HepG2 (cell line): ENCODE results near the gene LRRC3. TPM values are rescaled to one million over a fixed set of nuclear protein-coding genes. Genes with fewer than 3 reads are reported as not detected.

ENCODE experiments used
- AGO1 ChIP-seq: fragments of 200-400 bp; formaldehyde crosslinking; IDR thresholded peaks from 2 replicates; pipeline ENCODE4 v1.6.1; 2017; ENCODE audit warnings: mild to moderate bottlenecking, low read depth, low read length, moderate library complexity; ENCODE audit not compliant: poor library complexity, severe bottlenecking
- CAMTA2 ChIP-seq: sonication (generic); formaldehyde crosslinking; IDR thresholded peaks from 2 replicates; pipeline ENCODE4 v1.4.0; 2020; ENCODE audit warnings: mild to moderate bottlenecking, missing genetic modification reagents, borderline replicate concordance
- CEBPG ChIP-seq: IDR thresholded peaks from 2 replicates; pipeline ENCODE4 v1.6.1; 2016
- FOXA3 ChIP-seq: IDR thresholded peaks from 2 replicates; pipeline ENCODE4 v1.6.1; 2016; ENCODE audit warnings: missing genetic modification reagents, missing compliant biosample characterization
- GABPA ChIP-seq, 2 experiments: IDR thresholded peaks; 2 replicates each; pipeline ENCODE4 v1.6.1; 2011 to 2016; ENCODE audit warnings: low read depth in 2 of 2, low read length in 1 of 2, missing biosample characterization in 1 of 2, missing genetic modification characterization in 1 of 2
- GATAD1 ChIP-seq: IDR thresholded peaks from 2 replicates; pipeline ENCODE4 v1.6.1; 2016; ENCODE audit warnings: missing genetic modification reagents, missing compliant biosample characterization
- HNRNPK ChIP-seq: fragments of 200-400 bp; formaldehyde crosslinking; IDR thresholded peaks from 2 replicates; pipeline ENCODE4 v1.6.1; 2018; ENCODE audit warnings: low read length, low read depth, moderate library complexity, mild to moderate bottlenecking; ENCODE audit not compliant: poor library complexity, severe bottlenecking
- HNRNPL ChIP-seq: fragments of 200-400 bp; formaldehyde crosslinking; IDR thresholded peaks from 2 replicates; pipeline ENCODE4 v1.6.1; 2017; ENCODE audit warnings: mild to moderate bottlenecking, low read depth, low read length
- ISX ChIP-seq: sonication (generic); formaldehyde crosslinking; conservative IDR thresholded peaks from 2 replicates; pipeline ENCODE4 v1.5.0; 2020; ENCODE audit warnings: missing genetic modification reagents
- JUND ChIP-seq: sonication (generic); formaldehyde crosslinking; IDR thresholded peaks from 2 replicates; pipeline ENCODE4 v1.8.0; 2022; ENCODE audit warnings: mild to moderate bottlenecking, missing genetic modification reagents
- KAT2B ChIP-seq: fragments of 150-350 bp; IDR thresholded peaks from 2 replicates; pipeline ENCODE4 v1.6.1; 2014; ENCODE audit warnings: low read depth, low read length, borderline replicate concordance
- NPAS2 ChIP-seq: sonication (generic); formaldehyde crosslinking; IDR thresholded peaks from 2 replicates; pipeline ENCODE4 v1.8.0; 2022; ENCODE audit warnings: mild to moderate bottlenecking, missing genetic modification reagents, borderline replicate concordance
- POGZ ChIP-seq: sonication (generic); formaldehyde crosslinking; IDR thresholded peaks from 2 replicates; pipeline ENCODE4 v1.4.0; 2020; ENCODE audit warnings: mild to moderate bottlenecking, missing genetic modification reagents
- RAD21 ChIP-seq: fragments of 450-650 bp; formaldehyde crosslinking; IDR thresholded peaks from 2 replicates; pipeline ENCODE4 v1.5.0; 2020; ENCODE audit warnings: mild to moderate bottlenecking
- RAD51 ChIP-seq: fragments of 450-650 bp; IDR thresholded peaks from 2 replicates; pipeline ENCODE4 v1.6.1; 2016; ENCODE audit warnings: borderline replicate concordance
- RBM22 ChIP-seq: fragments of 200-400 bp; formaldehyde crosslinking; optimal IDR thresholded peaks from 2 replicates; pipeline ENCODE3; 2017; ENCODE audit warnings: mild to moderate bottlenecking, low read length, moderate library complexity
- SMAD1 ChIP-seq: sonication (generic); formaldehyde crosslinking; IDR thresholded peaks from 2 replicates; pipeline ENCODE4 v1.4.0; 2020; ENCODE audit warnings: missing genetic modification reagents, low read depth, mild to moderate bottlenecking, borderline replicate concordance
- SRSF1 ChIP-seq: fragments of 200-400 bp; formaldehyde crosslinking; optimal IDR thresholded peaks from 2 replicates; pipeline ENCODE3; 2017; ENCODE audit warnings: mild to moderate bottlenecking, low read depth, low read length, moderate library complexity
- SUZ12 ChIP-seq: fragments of 150-350 bp; IDR thresholded peaks from 2 replicates; pipeline ENCODE4 v1.6.1; 2014; ENCODE audit warnings: low read depth, low read length
- ZNF20 ChIP-seq: sonication (generic); formaldehyde crosslinking; IDR thresholded peaks from 2 replicates; pipeline ENCODE4 v1.4.0; 2020; ENCODE audit warnings: mild to moderate bottlenecking, moderate library complexity, missing genetic modification reagents
- ZNF263 ChIP-seq: sonication (generic); formaldehyde crosslinking; IDR thresholded peaks from 2 replicates; pipeline ENCODE4 v1.4.0; 2020; ENCODE audit warnings: missing genetic modification reagents
- ZNF274 ChIP-seq: sonication (generic); formaldehyde crosslinking; IDR thresholded peaks from 2 replicates; pipeline ENCODE4 v1.5.1; 2020; ENCODE audit warnings: mild to moderate bottlenecking, missing genetic modification reagents
- ZNF44 ChIP-seq: sonication (generic); formaldehyde crosslinking; IDR thresholded peaks from 2 replicates; pipeline ENCODE4 v1.5.1; 2020; ENCODE audit warnings: mild to moderate bottlenecking, missing genetic modification reagents
- ZNF460 ChIP-seq: sonication (generic); formaldehyde crosslinking; IDR thresholded peaks from 2 replicates; pipeline ENCODE4 v1.5.1; 2020; ENCODE audit warnings: missing genetic modification reagents, mild to moderate bottlenecking, borderline replicate concordance
- ZNF790 ChIP-seq: sonication (generic); formaldehyde crosslinking; IDR thresholded peaks from 2 replicates; pipeline ENCODE4 v1.8.0; 2022; ENCODE audit warnings: missing genetic modification reagents, mild to moderate bottlenecking, borderline replicate concordance
- polyA plus RNA-seq, 8 experiments: library from polyadenylated mRNA; depleted of rRNA in 3 of 8; stranded (reverse) in 7 of 8; unstranded in 1 of 8; fragments of >200 nt; fragmentation: Illumina TruSeq in 4 of 8; extraction: Trizol in 4 of 8; gene quantifications; 2 replicates each; pipeline versions ENCODE4 v1.2.1 to v1.2.3, GENCODE V29; 2011 to 2016; ENCODE audit warnings: low read depth in 4 of 8, missing spikeins in 1 of 8, mixed read lengths in 1 of 8; ENCODE audit not compliant: insufficient read depth in 1 of 8
- total RNA-seq, 5 experiments: library from RNA; depleted of rRNA; stranded (reverse); fragments of >200 nt; fragmentation: Illumina TruSeq; extraction: Trizol; gene quantifications; 2 replicates each; pipeline ENCODE4 v1.2.3, GENCODE V29; 2016; ENCODE audit warnings: low read depth in 1 of 5
- TF ChIP-seq, protein P1 (sequence below): sonication (generic); formaldehyde crosslinking; IDR thresholded peaks from 2 replicates; pipeline ENCODE4 v1.4.0; 2020; ENCODE audit warnings: mild to moderate bottlenecking, missing genetic modification reagents
- TF ChIP-seq, protein P2 (sequence below): sonication (generic); formaldehyde crosslinking; IDR thresholded peaks from 2 replicates; pipeline ENCODE4 v1.8.1; 2023; ENCODE audit warnings: missing genetic modification reagents, mild to moderate bottlenecking, borderline replicate concordance
- TF ChIP-seq, protein P3 (sequence below): sonication (generic); formaldehyde crosslinking; IDR thresholded peaks from 2 replicates; pipeline ENCODE4 v1.9.0; 2022; ENCODE audit warnings: missing genetic modification reagents, mild to moderate bottlenecking, borderline replicate concordance

LRRC3 gene
- total and polyA plus RNA-seq, 2 of the 13 experiments (the other 11 are each of a cell fraction or from before 2014, with no cell fraction given) = 4.8 to 16.5 TPM

DNA sequence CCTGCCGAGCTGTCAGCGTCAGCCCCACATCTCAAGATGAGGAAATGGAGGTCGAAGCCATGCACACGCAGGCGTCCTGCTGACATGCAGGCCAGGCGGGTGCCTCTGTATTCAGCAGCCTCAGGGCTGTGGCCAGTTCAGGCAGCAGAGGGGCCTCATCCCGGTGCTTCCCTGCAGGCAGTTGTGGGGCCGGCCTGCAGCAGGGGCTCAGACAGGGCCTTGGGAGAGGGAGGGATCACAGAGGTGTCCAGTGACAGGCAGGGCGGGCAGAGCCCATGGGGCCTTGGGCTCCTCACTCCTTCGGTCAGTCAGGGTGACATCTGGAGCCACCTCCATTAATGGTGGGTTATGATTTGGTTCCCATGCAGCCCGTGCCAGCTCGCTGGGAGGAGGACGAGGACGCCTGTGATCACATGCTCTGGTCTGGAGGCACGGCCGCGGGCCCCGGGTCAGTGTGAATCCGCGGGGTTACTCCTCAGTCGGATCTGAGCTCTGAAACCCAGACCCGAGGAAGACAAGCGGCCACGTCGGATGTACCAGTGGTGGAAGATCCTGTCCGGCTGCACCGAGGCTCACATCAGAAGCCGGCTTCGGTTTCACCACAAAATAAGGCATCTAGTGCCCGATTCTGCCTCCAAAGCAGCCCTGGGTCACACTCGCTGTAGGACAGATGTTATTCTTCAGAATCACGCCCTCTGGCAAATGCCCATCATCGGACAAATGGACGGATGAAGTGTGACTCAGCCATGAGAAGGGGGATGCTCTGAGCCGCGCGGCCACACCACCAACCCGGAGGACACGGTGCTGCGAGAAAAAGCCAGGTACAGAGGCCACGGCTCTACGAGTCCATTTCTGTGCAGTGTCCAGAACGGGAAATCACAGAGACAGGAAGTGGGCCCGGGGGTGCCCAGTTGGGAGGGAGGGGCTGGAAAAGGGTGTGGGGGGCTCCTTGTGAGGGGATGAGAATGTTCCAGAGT lies 51.3 kb downstream of the LRRC3 start (continued):
- TF ChIP-seq ZNF20 (no peak), GATAD1 (CRISPR knock-in tag) (0 out of 2 replicates have a peak, but pooled peaks have one; percentile 15), SMAD1 (no peak), SUZ12 (no peak), ZNF460 (CRISPR knock-in tag) (no peak), RAD21 (CRISPR knock-in tag) (no peak), ISX (CRISPR knock-in tag) (no peak; the same call in 1 of the 2 replicates), RBM22 (no peak), JUND (CRISPR knock-in tag) (no peak), CEBPG (no peak), HNRNPK (no peak), ZNF263 (no peak; the same call in 1 of the 2 replicates), AGO1 (peak; percentile 72), ZNF274 (CRISPR knock-in tag) (no peak), NPAS2 (CRISPR knock-in tag) (no peak), ZNF790 (CRISPR knock-in tag) (no peak), SRSF1 (no peak), KAT2B (no peak), GABPA (IDR thresholded peaks at IDR 0.05; ENCODE audit: low read depth, low read length) (no peak), GABPA (CRISPR knock-in tag; IDR thresholded peaks at IDR 0.05; ENCODE audit: low read depth) (0 out of 2 replicates have a peak, but pooled peaks have one; percentile 40), CAMTA2 (CRISPR knock-in tag) (no peak), POGZ (CRISPR knock-in tag) (no peak), RAD51 (no peak), ZNF44 (no peak), HNRNPL (no peak), FOXA3 (CRISPR knock-in tag) (no peak; the same call in 1 of the 2 replicates)
- TF ChIP-seq, protein P1, sequence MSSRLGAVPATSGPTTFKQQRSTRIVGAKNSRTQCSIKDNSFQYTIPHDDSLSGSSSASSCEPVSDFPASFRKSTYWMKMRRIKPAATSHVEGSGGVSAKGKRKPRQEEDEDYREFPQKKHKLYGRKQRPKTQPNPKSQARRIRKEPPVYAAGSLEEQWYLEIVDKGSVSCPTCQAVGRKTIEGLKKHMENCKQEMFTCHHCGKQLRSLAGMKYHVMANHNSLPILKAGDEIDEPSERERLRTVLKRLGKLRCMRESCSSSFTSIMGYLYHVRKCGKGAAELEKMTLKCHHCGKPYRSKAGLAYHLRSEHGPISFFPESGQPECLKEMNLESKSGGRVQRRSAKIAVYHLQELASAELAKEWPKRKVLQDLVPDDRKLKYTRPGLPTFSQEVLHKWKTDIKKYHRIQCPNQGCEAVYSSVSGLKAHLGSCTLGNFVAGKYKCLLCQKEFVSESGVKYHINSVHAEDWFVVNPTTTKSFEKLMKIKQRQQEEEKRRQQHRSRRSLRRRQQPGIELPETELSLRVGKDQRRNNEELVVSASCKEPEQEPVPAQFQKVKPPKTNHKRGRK (CRISPR knock-in tag) = no peak
- TF ChIP-seq, protein P2, sequence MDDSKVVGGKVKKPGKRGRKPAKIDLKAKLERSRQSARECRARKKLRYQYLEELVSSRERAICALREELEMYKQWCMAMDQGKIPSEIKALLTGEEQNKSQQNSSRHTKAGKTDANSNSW (CRISPR knock-in tag) = no peak
- TF ChIP-seq, protein P3, sequence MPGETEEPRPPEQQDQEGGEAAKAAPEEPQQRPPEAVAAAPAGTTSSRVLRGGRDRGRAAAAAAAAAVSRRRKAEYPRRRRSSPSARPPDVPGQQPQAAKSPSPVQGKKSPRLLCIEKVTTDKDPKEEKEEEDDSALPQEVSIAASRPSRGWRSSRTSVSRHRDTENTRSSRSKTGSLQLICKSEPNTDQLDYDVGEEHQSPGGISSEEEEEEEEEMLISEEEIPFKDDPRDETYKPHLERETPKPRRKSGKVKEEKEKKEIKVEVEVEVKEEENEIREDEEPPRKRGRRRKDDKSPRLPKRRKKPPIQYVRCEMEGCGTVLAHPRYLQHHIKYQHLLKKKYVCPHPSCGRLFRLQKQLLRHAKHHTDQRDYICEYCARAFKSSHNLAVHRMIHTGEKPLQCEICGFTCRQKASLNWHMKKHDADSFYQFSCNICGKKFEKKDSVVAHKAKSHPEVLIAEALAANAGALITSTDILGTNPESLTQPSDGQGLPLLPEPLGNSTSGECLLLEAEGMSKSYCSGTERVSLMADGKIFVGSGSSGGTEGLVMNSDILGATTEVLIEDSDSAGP (CRISPR knock-in tag) = peak; percentile 82; the same call in 1 of the 2 replicates
